Smooth muscle cell (in vitro differentiated cells): ENCODE results near the gene GDF15. TPM values are rescaled to one million over a fixed set of nuclear protein-coding genes. Genes with fewer than 3 reads are reported as not detected.

ENCODE experiments used
- DNase-seq: peaks from one replicate; lab custom pipeline; 2025; ENCODE audit not compliant: unreplicated experiment; lab: John Stamatoyannopoulos, UW
- H2AFZ ChIP-seq: fragments of 200-600 bp; sonication (generic); 2 replicates; pipeline ENCODE4 v1.6.0; 2016; ENCODE audit warnings: antibody characterized with exemption, low read depth, mild to moderate bottlenecking
- H3F3A ChIP-seq: fragments of 200-600 bp; sonication (generic); 2 replicates; pipeline ENCODE4 v1.6.0; 2017; ENCODE audit warnings: antibody characterized with exemption, low read depth
- H3K27ac ChIP-seq: fragments of 200-600 bp; sonication (generic); 2 replicates; pipeline ENCODE4 v1.5.1; 2016; ENCODE audit warnings: low read depth, mild to moderate bottlenecking
- H3K27me3 ChIP-seq: fragments of 200-600 bp; sonication (generic); 2 replicates; pipeline ENCODE4 v1.6.1; 2016; ENCODE audit warnings: low read depth, mild to moderate bottlenecking
- H3K36me3 ChIP-seq: fragments of 200-600 bp; sonication (generic); 2 replicates; pipeline ENCODE4 v1.5.1; 2016; ENCODE audit warnings: low read depth
- H3K4me1 ChIP-seq: fragments of 200-600 bp; sonication (generic); 2 replicates; pipeline ENCODE4 v1.5.1; 2016; ENCODE audit warnings: low read depth
- H3K4me2 ChIP-seq: fragments of 200-600 bp; sonication (generic); 2 replicates; pipeline ENCODE4 v1.6.0; 2016; ENCODE audit warnings: mild to moderate bottlenecking
- H3K4me3 ChIP-seq: fragments of 200-600 bp; sonication (generic); 2 replicates; pipeline ENCODE4 v1.5.1; 2016; ENCODE audit warnings: mild to moderate bottlenecking
- H3K79me2 ChIP-seq: fragments of 200-600 bp; sonication (generic); 2 replicates; pipeline ENCODE4 v1.6.0; 2016; ENCODE audit warnings: low read depth, mild to moderate bottlenecking
- H3K9ac ChIP-seq: fragments of 200-600 bp; sonication (generic); 2 replicates; pipeline ENCODE4 v1.6.0; 2016; ENCODE audit warnings: low read depth
- H3K9me3 ChIP-seq: fragments of 200-600 bp; sonication (generic); replicated peaks from 2 replicates; pipeline ENCODE4 v1.5.1; 2016; ENCODE audit warnings: low read depth
- H4K20me1 ChIP-seq: fragments of 200-600 bp; sonication (generic); 2 replicates; pipeline ENCODE4 v1.6.0; 2016; ENCODE audit warnings: low read depth
- CTCF ChIP-seq: fragments of 200-600 bp; sonication (generic); IDR thresholded peaks from 2 replicates; pipeline ENCODE4 v1.5.1; 2017; ENCODE audit warnings: borderline replicate concordance, mild to moderate bottlenecking, antibody characterized with exemption; ENCODE audit not compliant: insufficient read depth, poor library complexity, severe bottlenecking
- WGBS: methylation state at CpG from one replicate; pipeline ENCODE4 v1.1.7; 2016; ENCODE audit warnings: low lambda C conversion rate; 5-methylcytosine and 5-hydroxymethylcytosine counted together
- polyA plus RNA-seq: library from polyadenylated mRNA; unstranded; fragments of >200 nt; fragmentation: Nextera tagmentation; extraction: Ambion mirVana; gene quantifications from 2 replicates; pipeline ENCODE4 v1.2.1, GENCODE V29; 2016
- total RNA-seq: library from RNA; depleted of rRNA; stranded (reverse); fragments of >200 nt; gene quantifications from 2 replicates; pipeline ENCODE4 v1.2.3, GENCODE V29; 2014

The GDF15 gene
- total and polyA plus RNA-seq, 2 experiments from 2014 or later, result 30.9 to 42.8 TPM

GRCh38 chr19:18435842-18436670, 50.1 kb downstream of the GDF15 start:
- Histone ChIP-seq H3K4me2 (peak overlapping the region; percentile 91), H3K36me3 (no peaks in the 10 kb centered on the region), H3K4me3 (peak overlapping the region; percentile 57)

GRCh38 chr19:18436671-18437490, 50.9 kb downstream of the GDF15 start:
- H3K4me3 ChIP-seq, result peak overlapping the region; percentile 57
- peaks cover 14% of the 10 kb centered on the region for H4K20me1 ChIP-seq
- no peak overlapping the region for H3K9ac ChIP-seq
- peak; percentile 67 for DNase-seq
- H3K27me3 ChIP-seq, result no peaks in the 10 kb centered on the region
- H3K79me2 ChIP-seq, result peaks cover 7% of the 10 kb centered on the region
- H3K4me1 ChIP-seq, result peaks cover 36% of the 10 kb centered on the region
- TF ChIP-seq CTCF, result no peak
- H3F3A ChIP-seq, result peaks cover 25% of the 10 kb centered on the region
- H3K36me3 ChIP-seq, result no peaks in the 10 kb centered on the region
- H3K9me3 ChIP-seq, result no peaks in the 10 kb centered on the region
- WGBS, result 28% methylated on average over 40 of the region's 67 CpGs
- peak overlapping the region; percentile 91 for H3K4me2 ChIP-seq
- no peak overlapping the region for H2AFZ ChIP-seq
- no peak overlapping the region for H3K27ac ChIP-seq

More at GRCh38 chr19:18435842-18436670, 50.1 kb downstream of the GDF15 start:
- no peak for DNase-seq
- H3K27me3 ChIP-seq, result no peaks in the 10 kb centered on the region
- peaks cover 25% of the 10 kb centered on the region for H3F3A ChIP-seq
- H2AFZ ChIP-seq, result no peak overlapping the region
- WGBS, result 94% methylated on average over 46 of the region's 46 CpGs
- peaks cover 14% of the 10 kb centered on the region for H4K20me1 ChIP-seq
- peaks cover 36% of the 10 kb centered on the region for H3K4me1 ChIP-seq
- H3K79me2 ChIP-seq, result peaks cover 7% of the 10 kb centered on the region
- TF ChIP-seq CTCF, result no peak
- no peak overlapping the region for H3K9ac ChIP-seq
- H3K27ac ChIP-seq, result no peak overlapping the region
- no peaks in the 10 kb centered on the region for H3K9me3 ChIP-seq

- no peaks in the 10 kb centered on the region for H3K27me3 ChIP-seq
- H3K4me2 ChIP-seq, result peak within 1 kb of the TSS; percentile 91
- peaks cover 17% of the 10 kb centered on the region for H4K20me1 ChIP-seq
- H3K4me3 ChIP-seq, result peak within 1 kb of the TSS; percentile 57
- no peak within 1 kb of the TSS for H3K9ac ChIP-seq
- H2AFZ ChIP-seq, result no peak within 1 kb of the TSS
- no peak for TF ChIP-seq CTCF
- peak within 1 kb of the TSS; percentile 45 for H3K27ac ChIP-seq
- H3K9me3 ChIP-seq, result no peaks in the 10 kb centered on the region
- H3K4me1 ChIP-seq, result peaks cover 36% of the 10 kb centered on the region
- DNase-seq, result peak; percentile 67
- H3K36me3 ChIP-seq, result no peaks in the 10 kb centered on the region
- H3F3A ChIP-seq, result peaks cover 25% of the 10 kb centered on the region
- WGBS, result 1% methylated on average over 36 of the region's 99 CpGs
- H3K79me2 ChIP-seq, result peaks cover 10% of the 10 kb centered on the region
These were observed 51.8 kb downstream of the GDF15 start, which contains the start of gene ISYNA1 for GRCh38 chr19:18437491-18438330. Gene ISYNA1 (minus strand): TSS chr19:18438133. CDS start chr19:18437979, 154 bp downstream.
